HG03442 (cell line): ENCODE data around the gene SCYGR5.
"Not testable (repeated sequence)": the region's sequence is repeated elsewhere in the genome, so short reads cannot be mapped to it uniquely, and the experiment has no call there.

Source experiments
- ATAC-seq: cut with Tn5 transposase; IDR thresholded peaks from one replicate; pipeline ENCODE4 v1.9.1; 2021; ENCODE audit warnings: mild to moderate bottlenecking, moderate library complexity; ENCODE audit not compliant: unreplicated experiment

Gene SCYGR5, protein sequence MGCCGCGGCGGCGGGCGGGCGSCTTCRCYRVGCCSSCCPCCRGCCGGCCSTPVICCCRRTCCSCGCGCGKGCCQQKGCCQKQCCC

DNA sequence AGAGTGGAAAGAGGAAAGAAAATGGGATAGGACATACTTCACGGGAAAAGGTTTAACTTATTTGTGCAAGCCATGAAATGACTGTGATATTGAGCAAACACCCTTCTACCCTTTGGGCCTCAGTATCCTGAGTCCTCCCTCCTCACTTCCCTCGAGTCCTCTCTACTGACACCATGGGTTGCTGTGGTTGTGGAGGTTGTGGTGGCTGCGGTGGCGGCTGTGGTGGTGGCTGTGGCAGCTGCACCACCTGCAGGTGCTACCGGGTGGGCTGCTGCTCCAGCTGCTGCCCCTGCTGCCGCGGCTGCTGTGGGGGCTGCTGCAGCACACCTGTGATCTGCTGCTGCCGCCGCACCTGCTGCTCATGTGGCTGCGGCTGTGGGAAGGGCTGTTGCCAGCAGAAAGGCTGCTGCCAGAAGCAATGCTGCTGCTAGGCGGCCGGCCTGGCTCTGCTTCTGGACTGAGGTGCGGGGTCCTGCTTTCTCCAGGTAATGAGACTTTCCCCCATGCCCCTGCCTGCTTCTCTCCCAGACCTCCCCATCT lies at the start of gene SCYGR5:
Gene SCYGR5, plus strand, starts transcription at position 174 of the 540 bp plus-strand sequence. Its CDS starts 0 bp downstream, at position 174.
- not testable (repeated sequence) for ATAC-seq

DNA sequence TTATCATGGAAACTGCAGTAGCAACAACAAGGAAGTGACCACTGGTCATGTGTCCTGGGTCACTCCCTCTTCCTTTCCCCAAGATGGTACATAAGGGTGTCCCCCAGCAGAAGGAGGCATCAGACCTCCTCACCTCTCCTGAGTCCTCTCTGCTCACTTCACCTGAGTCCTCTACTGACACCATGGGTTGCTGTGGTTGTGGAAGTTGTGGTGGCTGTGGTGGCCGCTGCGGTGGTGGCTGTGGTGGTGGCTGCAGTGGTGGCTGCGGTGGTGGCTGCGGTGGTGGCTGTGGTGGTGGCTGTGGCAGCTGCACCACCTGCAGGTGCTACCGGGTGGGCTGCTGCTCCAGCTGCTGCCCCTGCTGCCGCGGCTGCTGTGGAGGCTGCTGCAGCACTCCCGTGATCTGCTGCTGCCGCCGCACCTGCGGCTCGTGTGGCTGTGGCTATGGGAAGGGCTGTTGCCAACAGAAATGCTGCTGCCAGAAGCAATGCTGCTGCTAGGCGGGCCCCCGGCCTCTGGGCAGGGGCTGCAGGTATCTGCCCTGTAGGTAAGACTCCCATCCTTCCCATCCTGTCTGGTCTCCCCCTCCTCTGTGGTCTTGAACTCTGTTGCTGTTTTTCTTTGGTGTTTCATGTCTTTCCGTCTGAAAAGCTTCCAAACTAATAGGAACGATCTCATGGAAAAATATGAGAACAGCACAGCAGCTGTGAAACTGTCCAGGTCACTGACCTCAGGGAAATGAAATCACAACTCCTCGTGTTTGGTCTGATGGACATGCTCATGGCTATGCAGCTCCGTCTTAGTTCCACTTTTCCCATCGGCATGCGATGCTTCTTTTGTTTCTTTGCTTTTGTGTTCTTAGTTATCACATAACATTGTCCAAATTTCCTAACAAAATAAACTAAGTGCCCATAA lies 49.0 kb upstream of the SCYGR5 start, which contains the start of gene SCYGR4:
Gene SCYGR4, plus strand, starts transcription at position 183 of the 915 bp plus-strand sequence. Its CDS starts 0 bp downstream, at position 183.
- ATAC-seq, result no peak

DNA sequence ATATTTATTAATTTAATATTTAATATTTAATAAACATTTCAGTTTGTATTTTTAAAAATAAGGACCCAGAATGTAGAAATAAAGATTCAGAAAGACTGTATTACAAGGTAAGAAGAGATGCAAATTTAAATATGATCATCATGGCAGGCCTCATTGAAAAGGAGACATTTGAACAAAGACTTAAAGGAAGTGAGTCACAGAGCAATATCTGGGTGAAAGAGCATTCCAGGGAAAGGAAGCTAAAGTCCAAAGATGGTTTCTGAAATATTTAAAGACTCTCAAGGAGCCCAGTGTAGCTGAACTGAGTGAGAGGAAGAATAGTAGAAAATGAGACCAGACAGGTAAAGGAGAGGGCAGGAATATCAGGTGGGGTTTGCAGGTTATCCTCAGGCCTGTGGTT lies 43.4 kb upstream of the SCYGR5 start:
- no peak for ATAC-seq

DNA sequence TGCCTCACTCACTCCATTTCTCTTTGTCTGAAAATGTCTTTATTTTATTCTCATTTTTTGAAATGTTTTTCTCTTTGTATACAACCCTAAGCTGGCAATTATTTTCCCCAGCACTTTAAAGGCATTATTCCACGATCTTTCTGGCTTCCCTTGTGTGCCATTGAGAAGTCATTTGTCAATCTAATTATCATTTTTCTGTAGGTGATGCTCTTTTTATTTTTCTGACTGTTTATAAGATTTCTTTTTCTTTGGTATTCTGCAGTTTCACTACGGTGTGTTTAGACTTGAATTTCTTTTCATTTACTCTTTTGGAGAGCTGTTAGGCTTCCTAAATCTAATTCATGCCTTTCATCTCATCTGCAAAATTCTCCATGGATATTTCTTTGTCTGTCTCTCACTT lies 41.2 kb upstream of the SCYGR5 start:
- ATAC-seq, result no peak

DNA sequence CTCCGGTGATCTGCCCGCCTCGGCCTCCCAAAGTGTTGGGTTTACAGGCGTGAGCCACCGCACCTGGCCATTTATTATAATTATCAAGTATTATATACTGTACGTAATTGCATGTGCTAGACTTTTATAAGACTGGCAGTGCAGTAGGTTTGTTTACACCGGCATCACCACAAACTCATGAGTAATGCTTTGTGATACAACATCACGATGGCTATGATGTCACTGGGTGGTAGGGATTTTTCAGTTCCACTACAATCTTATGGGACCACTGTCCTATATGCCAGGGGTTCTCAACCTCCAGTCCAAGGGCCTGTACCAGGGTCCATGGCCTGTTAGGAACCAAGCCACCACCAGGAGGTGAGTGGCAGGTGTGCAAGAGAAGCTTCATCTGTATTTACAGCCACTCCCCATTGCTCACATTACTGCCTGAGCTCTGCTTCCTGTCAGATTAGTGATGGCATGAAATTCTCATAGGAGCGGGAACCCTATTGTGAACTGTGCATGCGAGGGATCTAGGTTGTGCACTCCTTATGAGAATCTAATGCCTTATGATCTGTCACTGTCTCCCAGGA lies 39.9 kb upstream of the SCYGR5 start:
- ATAC-seq, result no peak

DNA sequence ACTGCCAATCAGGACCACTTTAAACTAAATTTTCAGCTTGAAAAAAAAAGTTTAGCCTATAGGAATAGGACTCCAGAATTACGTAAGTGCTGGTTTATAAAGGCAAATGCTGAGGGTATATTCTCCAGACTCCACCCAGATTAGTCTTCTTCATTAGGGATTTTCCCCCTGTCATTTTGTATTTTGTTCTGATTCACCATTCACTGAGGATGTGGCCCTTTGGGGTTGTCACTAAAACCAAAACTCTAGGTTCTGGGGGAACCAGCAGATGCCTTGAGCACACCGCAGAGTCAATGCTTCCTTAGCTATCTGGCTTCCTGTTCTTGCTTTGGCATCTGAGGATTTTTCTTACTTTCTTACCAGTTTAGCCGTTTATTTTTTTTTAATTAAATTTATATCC lies 38.8 kb upstream of the SCYGR5 start:
- peak; percentile 99 for ATAC-seq

DNA sequence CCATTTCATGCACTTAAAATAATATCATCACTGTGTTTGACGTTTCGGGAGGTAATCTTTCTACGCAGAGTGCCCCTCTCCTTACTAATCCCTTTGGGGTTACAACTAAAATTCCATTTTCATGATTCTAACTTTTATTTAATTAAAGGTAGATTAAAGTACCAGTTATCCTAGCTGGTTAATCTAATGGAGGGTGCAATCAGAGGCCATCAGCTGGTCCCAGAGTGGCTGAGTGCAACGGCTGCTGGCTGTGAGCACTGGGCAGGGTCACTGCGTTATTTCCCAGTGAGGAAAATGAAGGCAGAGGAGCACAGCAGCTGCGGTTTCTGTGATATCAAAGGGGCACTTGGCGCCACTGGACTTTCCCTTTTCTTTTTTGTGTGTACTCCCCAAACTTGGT lies 37.2 kb upstream of the SCYGR5 start:
- no peak for ATAC-seq

DNA sequence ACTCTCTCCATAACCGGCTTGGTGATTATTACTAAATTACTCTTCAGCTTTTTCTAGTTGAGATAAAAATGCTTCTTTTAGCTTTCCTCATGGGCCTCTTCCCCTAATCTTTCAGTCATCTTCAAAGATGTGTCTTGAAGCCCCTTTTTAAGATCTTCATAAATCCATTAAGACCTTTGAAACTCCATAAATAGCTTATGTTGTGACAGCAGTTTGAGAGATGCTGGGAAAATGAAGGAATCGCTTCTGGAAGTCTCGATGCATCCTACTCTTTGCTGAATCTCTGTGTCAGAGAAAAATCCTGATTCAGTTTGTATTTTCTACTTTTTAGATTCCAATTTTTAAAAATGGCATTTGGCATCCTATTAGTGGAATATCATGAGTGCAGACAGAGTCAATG lies 36.3 kb upstream of the SCYGR5 start:
- no peak for ATAC-seq

DNA sequence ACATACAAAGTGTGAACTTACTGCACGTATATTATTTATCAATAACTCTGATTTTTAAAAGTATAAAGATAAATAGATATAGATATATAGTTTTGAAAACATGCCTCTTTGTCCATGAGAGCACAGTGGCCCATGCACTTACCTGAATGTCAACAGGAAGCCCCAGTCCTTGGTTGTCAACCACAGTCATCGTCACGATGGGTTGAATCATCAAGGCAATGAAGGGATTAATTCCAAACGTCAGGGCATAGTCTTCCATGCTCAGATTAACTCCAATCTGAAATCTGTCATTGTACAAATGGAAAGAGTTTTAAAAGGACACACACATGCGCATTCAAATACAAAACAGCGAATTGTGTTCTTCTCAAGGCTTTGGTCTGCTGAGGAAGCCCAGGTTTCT lies 33.8 kb upstream of the SCYGR5 start:
- no peak for ATAC-seq

DNA sequence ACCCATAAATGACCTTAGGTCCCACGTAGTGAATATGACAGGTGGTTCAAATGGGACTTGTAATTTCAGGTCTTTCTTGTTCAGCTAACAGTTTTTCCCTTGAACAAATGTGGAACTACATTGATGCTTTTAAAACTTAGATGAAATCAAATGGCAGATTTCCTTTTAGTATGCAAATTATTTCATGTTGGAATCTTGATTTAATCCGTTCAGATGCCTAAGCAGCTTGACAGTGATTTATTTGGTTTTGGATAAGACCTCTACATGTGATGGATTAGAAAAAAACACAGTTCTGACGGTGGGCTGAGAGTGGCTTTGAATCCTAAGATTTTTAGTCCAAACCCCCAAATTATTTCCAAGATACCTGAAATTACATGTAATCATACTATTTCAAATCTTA lies 32.4 kb upstream of the SCYGR5 start:
- ATAC-seq, result no peak

DNA sequence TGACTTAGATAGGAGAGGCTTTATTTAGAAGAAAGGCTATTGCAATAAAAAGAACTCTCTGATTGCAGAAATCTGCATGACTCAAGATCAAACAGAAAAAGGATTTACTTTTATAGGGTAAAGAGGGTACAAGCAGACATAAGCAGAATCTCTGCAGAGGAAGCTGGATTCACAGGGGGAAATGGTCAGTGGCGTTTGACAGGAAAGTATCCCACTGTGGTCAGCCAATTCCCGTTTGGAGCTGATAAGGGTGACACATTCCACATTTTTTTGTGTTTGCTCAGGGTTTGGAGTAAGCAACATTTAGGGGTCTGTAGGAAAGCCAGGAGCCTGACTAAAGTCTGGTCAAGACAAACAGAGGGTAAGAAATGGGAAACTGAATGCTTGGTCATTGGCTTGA lies 23.9 kb upstream of the SCYGR5 start:
- no peak for ATAC-seq

DNA sequence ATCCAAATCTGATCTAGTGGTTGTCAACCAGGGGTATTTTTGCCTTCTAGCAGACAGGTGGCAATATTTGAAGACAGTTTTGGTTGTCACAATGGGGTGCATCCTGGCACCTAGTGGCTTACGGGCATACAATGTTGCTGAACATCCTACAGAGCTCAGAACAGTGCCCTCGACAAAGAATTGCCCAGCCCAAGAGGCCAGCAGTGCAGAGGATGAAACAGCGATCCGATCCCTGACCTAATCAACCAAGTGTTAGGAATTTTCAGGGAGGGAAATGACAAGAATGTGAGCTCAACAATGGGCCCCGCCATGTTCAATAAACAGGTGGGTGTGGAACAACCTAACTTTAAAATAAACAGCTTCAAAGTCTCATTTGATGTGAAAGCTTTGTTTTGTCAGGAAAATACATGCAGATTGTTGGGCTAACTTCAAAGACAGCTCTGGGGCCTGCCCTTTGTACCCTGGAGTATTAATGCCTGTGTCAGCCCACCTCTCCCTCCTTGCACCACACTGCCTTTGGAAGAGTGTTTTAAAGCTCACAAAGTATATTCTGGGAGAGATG lies 22.5 kb upstream of the SCYGR5 start:
- no peak for ATAC-seq

DNA sequence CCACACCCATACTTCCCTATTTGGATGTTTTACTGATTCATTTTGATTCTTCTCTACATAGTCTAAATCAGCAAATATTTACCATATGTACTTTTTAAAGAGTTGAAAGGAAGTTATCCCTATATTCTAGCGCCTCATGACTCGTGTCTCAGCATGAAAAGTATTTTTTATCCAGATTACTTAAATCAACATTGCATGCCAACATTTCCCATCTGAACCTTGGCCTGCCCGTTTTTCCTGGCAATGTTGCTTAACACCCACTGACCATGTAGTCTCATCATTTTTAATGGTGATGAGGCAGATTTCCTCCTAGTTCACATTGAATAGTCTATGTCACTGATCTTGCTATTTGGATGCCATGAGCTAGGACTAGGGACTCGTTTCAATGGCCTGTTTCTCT lies 13.2 kb upstream of the SCYGR5 start:
- no peak for ATAC-seq

DNA sequence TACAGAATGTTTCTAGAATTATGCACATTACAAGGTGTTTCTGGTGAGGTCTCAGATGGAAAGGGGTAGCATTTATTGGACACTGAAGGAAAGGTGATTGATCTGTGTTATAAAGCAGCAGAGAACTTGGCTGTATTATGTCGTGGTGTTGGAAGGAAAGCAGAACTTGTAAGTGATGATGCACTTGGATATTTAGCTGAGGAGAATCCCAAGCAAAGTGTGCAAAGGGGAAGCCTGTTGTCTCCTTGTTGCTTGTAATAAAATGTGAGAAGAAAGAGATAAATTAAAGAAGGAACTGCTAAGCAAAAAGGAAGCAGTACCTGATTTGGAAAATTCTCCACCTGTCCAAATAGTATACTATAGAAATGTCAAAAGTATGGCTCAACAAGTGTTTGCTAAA lies 12.2 kb upstream of the SCYGR5 start:
- ATAC-seq, result no peak

DNA sequence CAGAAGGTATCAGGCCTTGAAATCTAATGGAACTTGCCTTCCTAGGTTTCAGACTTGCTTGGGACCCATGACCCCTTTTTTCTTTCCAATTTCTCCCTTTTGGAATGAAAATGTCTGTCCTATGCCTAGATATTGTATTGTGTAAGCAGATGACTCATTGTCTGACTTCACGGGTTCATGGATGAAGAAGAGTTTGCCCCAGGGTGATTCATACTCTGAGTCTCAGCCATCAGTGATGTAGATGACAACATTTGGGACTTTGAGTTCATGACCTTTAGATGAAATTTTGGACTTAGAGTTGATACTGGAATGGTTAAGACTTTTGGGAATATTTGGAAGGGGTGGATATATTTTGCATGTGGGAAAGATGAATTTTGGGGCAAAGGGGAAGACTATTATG lies 11.2 kb upstream of the SCYGR5 start:
- ATAC-seq, result peak; percentile 56

DNA sequence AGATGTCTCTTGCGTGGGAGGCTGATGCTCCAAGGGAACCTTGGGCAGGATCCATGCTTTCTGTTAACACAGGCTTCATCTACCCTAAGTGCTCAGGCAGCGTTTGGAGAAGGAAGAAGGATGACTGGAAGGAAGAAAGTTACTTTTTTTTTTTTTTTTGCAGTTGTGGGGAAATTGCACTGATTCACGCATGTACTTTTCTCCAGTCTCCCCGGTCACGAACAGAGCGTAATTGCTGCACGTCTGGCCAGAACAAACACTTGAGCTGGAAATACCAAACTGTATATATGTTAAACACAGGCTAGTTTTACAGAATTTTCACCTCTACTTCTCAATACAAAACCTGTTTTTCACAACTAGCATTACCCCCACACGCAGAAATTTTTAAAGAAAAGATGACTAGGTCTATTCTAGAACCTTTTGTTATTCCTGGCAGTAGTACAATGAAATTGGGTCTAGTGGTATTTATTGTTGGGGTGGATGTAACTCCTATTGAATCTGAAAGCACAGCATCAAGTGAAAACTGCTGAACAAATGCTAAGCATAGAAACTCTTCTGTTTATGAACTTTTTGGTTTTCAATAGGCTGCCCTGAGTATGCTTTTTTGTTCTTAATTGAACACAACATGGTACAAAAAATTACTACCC lies 9.3 kb upstream of the SCYGR5 start:
- no peak for ATAC-seq

DNA sequence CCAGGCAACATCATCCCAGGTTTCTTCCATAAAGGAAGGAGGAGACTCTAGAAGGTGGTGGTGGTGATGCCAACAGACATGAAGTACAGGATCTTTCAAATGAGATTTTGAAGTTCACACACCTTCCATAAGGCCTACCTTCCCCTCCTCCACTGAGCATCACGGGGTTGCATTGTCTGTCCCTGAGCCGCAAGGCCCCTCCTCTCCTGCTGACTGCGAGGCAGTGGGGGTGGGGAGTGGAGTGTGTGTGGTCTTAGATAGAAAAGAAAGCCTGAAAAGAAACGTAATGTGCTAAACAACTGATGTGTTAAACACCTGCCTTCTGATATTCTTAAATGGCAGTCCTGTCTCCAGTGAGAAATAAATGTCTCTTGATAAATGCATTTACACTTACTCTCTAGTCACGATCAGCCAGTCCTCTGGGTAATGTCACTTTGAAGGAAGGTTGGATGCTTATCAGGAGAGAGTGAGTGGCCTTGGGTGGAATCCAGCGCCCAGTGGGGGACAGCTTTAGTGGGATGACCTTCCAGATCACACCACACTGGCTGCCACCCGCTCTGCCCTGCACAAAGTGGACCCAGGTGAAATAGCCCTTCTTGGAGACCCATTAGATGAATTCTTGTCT lies 5.5 kb upstream of the SCYGR5 start:
- ATAC-seq, result no peak

DNA sequence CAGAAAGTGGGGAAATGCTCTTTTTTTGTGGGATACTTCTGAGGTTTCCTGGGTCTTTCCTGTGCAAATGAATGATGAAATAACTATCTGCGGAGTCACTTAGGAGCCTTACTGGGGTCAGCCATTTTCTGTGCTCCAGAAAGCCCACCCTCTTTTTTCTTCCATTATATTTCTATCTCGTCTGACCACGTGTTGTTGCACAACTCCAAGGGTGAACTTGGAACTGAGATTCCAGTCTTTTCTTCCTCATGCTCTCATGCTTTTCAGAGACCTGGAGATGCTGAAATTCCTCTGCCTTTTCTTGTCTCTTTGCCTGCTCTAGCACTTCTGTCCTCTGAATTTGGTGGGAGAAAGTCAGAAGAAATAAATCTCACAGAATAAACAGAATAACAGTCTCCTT lies 4.8 kb upstream of the SCYGR5 start:
- ATAC-seq, result no peak

DNA sequence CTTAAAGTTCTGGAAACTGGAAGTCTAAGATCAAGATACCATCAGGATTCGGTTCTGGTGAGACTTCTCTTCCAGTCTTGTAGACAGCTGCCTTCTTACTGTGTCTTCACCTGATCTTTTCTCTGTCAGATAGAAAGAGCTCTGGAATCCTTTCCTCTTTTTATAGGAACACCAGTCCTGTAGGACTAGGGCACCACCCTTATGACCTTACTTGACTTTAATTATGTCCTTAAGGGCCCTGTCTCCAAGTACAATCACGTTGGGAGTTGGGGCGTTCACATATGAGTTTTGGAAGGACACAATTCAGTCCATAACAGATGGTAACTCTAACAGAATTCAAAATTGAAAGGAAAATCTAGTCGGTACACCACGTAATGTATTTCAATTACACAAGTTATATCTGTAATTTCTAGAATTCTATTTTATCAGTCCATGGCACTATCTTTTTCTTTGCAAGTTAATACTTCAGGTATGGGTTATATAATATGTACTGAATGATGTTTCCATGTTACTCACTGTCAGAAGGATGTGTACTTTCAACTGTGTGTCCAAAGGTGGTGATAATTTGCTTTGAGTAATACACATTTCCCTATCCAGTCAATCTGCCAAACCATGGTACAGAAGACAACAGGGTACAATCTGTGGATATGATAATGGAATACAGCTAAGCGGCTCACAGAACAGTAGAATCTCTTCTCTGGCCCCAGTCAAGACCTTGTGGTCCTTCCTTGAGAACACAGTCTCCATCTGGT lies 1.2 kb upstream of the SCYGR5 start:
- ATAC-seq, result no peak
